ENCODE data around the gene FGF5. TPM values are rescaled to one million over a fixed set of nuclear protein-coding genes. Genes with fewer than 3 reads are reported as not detected.
A peak's percentile ranks its signal among the peaks of the same experiment; 100 is the strongest.
"Not testable (repeated sequence)": the region's sequence is repeated elsewhere in the genome, so short reads cannot be mapped to it uniquely, and the experiment has no call there.

Gene FGF5
- total RNA-seq, 1 experiment from 2014 or later: 2.6 TPM

DNA sequence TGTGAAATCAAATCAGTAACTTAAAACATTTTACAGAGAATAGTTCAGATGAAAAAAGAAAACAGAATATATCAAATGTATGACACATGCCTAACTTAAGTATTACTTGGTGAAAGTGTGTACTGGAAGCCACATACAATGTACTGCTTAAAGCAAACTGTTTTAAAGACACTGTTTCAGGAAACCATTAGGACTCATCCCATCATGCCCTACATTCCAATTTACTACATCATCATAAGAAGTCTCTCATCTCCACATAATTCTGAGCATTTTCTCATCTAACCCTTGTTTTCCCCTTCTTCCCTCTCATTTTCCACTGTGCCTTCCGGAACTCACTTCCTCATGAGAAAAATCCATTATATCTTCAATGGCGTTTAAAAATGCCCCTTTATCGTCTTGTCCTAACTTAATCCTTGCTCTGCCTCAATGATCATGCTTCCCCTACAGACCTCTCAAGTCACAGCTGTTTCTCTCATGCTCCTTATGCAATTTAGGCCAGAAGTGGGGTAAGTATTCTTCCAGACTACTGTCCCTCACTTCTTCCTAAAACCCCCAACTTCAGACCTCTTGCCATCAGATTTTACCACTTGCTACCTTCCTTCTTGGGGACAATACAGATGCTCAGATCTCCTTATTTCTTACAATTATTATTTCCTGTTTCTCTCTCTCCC, 26.8 kb upstream of the FGF5 start:
- no peak for ATAC-seq
- intact Hi-C loops (cut with micrococcal nuclease): no loop called here

DNA sequence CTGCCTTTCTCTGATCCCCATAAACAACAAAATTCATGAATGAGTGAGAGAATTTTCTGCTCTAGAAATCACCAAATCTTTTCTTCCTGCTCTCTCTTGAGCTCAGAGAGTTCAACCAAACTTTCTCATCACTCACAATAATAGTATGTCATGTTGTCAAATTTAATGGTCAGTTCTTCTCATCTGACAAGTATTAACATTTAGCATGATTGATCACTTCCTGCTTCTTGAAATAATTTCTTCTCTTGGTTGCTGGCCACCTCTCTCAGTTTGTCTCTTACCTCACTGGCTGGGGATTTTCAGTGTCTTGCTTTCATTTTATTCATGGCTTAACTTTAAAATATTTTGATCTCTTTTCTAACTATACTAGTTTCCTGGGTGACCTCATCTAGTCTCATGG, 25.5 kb upstream of the FGF5 start:
- no peak overlapping the region for H3K27ac ChIP-seq (ENCODE audit: low read length)
- H3K9ac ChIP-seq (ENCODE audit: low read length): no peak overlapping the region
- DNase-seq (no peak), ATAC-seq (no peak)
- CTCF ChIA-PET: no interaction called here
- no peaks in the 10 kb centered on the region for H3K79me2 ChIP-seq (ENCODE audit: low read length)
- BruUV-seq (replicated peaks): no TSS peak
- no peak overlapping the region for H2AFZ ChIP-seq (ENCODE audit: low read length)
- H4K20me1 ChIP-seq (ENCODE audit: low read length): no peaks in the 10 kb centered on the region
- peaks cover 6% of the 10 kb centered on the region; the same call in 1 of the 2 replicates for H3K36me3 ChIP-seq (ENCODE audit: low read depth, low read length)
- H3K9me2 ChIP-seq (replicated peaks; ENCODE audit: low read length): no peaks in the 10 kb centered on the region
- H3K4me2 ChIP-seq (ENCODE audit: low read length): 0 out of 2 replicates have a peak overlapping the region, but pooled peaks have one; percentile 8
- intact Hi-C loops (cut with micrococcal nuclease): no loop called here
- no peaks in the 10 kb centered on the region for H3K9me3 ChIP-seq (ENCODE audit: low read length)
- POLR2A ChIA-PET (ENCODE audit: unreplicated experiment): no interaction called here
- no peak overlapping the region for H3K4me3 ChIP-seq (ENCODE audit: low read length)
- TF ChIP-seq, protein P1, sequence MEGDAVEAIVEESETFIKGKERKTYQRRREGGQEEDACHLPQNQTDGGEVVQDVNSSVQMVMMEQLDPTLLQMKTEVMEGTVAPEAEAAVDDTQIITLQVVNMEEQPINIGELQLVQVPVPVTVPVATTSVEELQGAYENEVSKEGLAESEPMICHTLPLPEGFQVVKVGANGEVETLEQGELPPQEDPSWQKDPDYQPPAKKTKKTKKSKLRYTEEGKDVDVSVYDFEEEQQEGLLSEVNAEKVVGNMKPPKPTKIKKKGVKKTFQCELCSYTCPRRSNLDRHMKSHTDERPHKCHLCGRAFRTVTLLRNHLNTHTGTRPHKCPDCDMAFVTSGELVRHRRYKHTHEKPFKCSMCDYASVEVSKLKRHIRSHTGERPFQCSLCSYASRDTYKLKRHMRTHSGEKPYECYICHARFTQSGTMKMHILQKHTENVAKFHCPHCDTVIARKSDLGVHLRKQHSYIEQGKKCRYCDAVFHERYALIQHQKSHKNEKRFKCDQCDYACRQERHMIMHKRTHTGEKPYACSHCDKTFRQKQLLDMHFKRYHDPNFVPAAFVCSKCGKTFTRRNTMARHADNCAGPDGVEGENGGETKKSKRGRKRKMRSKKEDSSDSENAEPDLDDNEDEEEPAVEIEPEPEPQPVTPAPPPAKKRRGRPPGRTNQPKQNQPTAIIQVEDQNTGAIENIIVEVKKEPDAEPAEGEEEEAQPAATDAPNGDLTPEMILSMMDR (conservative IDR thresholded peaks at IDR 0.05; ENCODE audit: low read depth, low read length): no peak
- TF ChIP-seq EZH2 (IDR thresholded peaks at IDR 0.05; ENCODE audit: low read length, unreplicated experiment): no peak
- no peak for TF ChIP-seq EZH2phosphoT487 (IDR thresholded peaks at IDR 0.05; ENCODE audit: borderline replicate concordance, low read length)
- no peaks in the 10 kb centered on the region for H3K27me3 ChIP-seq (ENCODE audit: low read length)
- H3K4me1 ChIP-seq (ENCODE audit: insufficient read depth, low read length): peaks cover 37% of the 10 kb centered on the region
- peaks cover 6% of the 10 kb centered on the region for H3F3A ChIP-seq (ENCODE audit: low read length, unreplicated experiment)

More for the DNA sequence above, 26.8 kb upstream of the FGF5 start:
- TF ChIP-seq, protein P1 (conservative IDR thresholded peaks at IDR 0.05; ENCODE audit: low read depth, low read length): no peak
- TF ChIP-seq EZH2phosphoT487 (IDR thresholded peaks at IDR 0.05; ENCODE audit: borderline replicate concordance, low read length): no peak
- no peak for TF ChIP-seq EZH2 (IDR thresholded peaks at IDR 0.05; ENCODE audit: low read length, unreplicated experiment)
- H3K9me2 ChIP-seq (replicated peaks; ENCODE audit: low read length): no peaks in the 10 kb centered on the region
- no peak for DNase-seq
- ChIA-PET CTCF (no interaction called here), POLR2A (ENCODE audit: unreplicated experiment) (no interaction called here)
- no TSS peak for BruUV-seq (replicated peaks)
- no peak overlapping the region for H3K4me2 ChIP-seq (ENCODE audit: low read length)
- no peak overlapping the region for H3K9ac ChIP-seq (ENCODE audit: low read length)
- H3K9me3 ChIP-seq (ENCODE audit: low read length): no peaks in the 10 kb centered on the region
- no peak overlapping the region for H3K27ac ChIP-seq (ENCODE audit: low read length)
- peaks cover 6% of the 10 kb centered on the region; the same call in 1 of the 2 replicates for H3K36me3 ChIP-seq (ENCODE audit: low read depth, low read length)
- peaks cover 48% of the 10 kb centered on the region for H3K4me1 ChIP-seq (ENCODE audit: insufficient read depth, low read length)
- no peaks in the 10 kb centered on the region for H4K20me1 ChIP-seq (ENCODE audit: low read length)
- H3F3A ChIP-seq (ENCODE audit: low read length, unreplicated experiment): peaks cover 9% of the 10 kb centered on the region
- H3K79me2 ChIP-seq (ENCODE audit: low read length): no peaks in the 10 kb centered on the region
- no peaks in the 10 kb centered on the region for H3K27me3 ChIP-seq (ENCODE audit: low read length)
- H2AFZ ChIP-seq (ENCODE audit: low read length): no peak overlapping the region
- H3K4me3 ChIP-seq (ENCODE audit: low read length): no peak overlapping the region

DNA sequence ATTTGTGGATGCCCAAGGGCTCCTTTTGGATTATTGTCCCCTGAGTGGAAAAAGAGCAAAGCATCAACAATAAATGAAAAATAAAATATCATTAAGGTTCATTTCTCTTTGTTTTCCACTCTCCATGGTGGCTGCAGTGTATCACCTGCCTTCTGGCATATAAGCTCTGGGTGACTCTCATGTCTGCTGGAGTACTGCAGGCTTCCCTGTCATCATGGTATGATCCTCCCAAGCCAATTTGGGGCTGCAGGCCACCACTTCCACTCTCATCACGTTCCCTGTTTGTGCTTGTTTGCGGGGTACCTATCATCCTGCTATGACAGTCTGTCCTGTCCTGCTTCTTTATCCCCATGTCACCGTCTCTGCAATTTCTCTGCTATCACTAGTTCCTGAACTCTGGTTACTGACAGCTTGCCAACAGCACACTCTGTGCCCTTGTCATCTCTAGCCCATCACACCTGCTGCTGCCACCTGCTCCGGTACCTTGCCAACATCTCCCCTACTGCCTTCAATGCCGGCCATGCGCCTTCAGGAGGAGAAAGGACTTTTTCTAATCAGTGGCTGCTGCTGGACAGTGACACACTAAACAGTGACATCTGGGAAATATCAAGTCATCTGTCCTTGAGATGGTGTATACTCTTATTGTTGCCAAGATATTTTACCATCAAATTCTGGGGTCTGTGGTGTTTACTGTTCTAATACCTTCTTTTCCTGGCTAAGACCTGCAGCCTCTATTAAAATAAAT, 23.0 kb upstream of the FGF5 start:
- POLR2A ChIA-PET (ENCODE audit: unreplicated experiment): no interaction called here
- no peak overlapping the region for H3K4me2 ChIP-seq (ENCODE audit: low read length)
- no peak overlapping the region for H3K27ac ChIP-seq (ENCODE audit: low read length)
- peaks cover 16% of the 10 kb centered on the region for H3K4me1 ChIP-seq (ENCODE audit: insufficient read depth, low read length)
- no peak for ATAC-seq
- CTCF ChIA-PET: no interaction called here
- H3K79me2 ChIP-seq (ENCODE audit: low read length): no peaks in the 10 kb centered on the region
- H3K9me2 ChIP-seq (replicated peaks; ENCODE audit: low read length): no peaks in the 10 kb centered on the region
- no TSS peak for BruUV-seq (replicated peaks)
- intact Hi-C loops (cut with micrococcal nuclease): no loop called here
- peaks cover 6% of the 10 kb centered on the region; the same call in 1 of the 2 replicates for H3K36me3 ChIP-seq (ENCODE audit: low read depth, low read length)
- no peaks in the 10 kb centered on the region for H3K27me3 ChIP-seq (ENCODE audit: low read length)
- TF ChIP-seq, protein P1 (conservative IDR thresholded peaks at IDR 0.05; ENCODE audit: low read depth, low read length): no peak
- no peak for TF ChIP-seq EZH2phosphoT487 (IDR thresholded peaks at IDR 0.05; ENCODE audit: borderline replicate concordance, low read length)
- no peak for TF ChIP-seq EZH2 (IDR thresholded peaks at IDR 0.05; ENCODE audit: low read length, unreplicated experiment)
- no peaks in the 10 kb centered on the region for H4K20me1 ChIP-seq (ENCODE audit: low read length)
- H3K4me3 ChIP-seq (ENCODE audit: low read length): no peak overlapping the region
- H3K9me3 ChIP-seq (ENCODE audit: low read length): no peaks in the 10 kb centered on the region
- no peak overlapping the region for H2AFZ ChIP-seq (ENCODE audit: low read length)
- DNase-seq: no peak
- H3K9ac ChIP-seq (ENCODE audit: low read length): no peak overlapping the region
- peaks cover 2% of the 10 kb centered on the region for H3F3A ChIP-seq (ENCODE audit: low read length, unreplicated experiment)

DNA sequence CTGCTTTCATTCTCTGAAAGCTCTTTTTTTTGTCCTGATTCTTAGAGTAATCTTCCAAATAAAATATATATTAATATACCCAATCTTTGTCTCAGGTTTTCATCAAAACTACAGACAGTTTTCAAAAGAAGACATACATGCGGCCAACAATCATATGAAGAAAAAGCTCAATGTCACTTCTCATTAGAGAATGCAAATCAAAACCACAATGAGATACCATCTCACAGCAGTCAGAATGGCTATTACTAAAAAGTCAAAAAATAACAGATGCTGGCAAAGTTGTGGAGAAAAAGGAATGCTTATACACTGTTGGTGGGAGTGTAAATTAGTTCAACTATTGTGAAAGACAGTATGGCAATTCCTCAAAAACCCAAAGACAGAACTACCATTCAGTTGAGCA, 19.0 kb upstream of the FGF5 start:
- ATAC-seq; H4K20me1 ChIP-seq (ENCODE audit: low read length); DNase-seq; H3K27me3 ChIP-seq (ENCODE audit: low read length); H3K4me3 ChIP-seq (ENCODE audit: low read length); H3K9ac ChIP-seq (ENCODE audit: low read length); intact Hi-C loops (cut with micrococcal nuclease); H3F3A ChIP-seq (ENCODE audit: low read length, unreplicated experiment); H3K9me3 ChIP-seq (ENCODE audit: low read length); H3K36me3 ChIP-seq (ENCODE audit: low read depth, low read length); H3K79me2 ChIP-seq (ENCODE audit: low read length); BruUV-seq (replicated peaks); H3K27ac ChIP-seq (ENCODE audit: low read length); H3K9me2 ChIP-seq (replicated peaks; ENCODE audit: low read length); H3K4me2 ChIP-seq (ENCODE audit: low read length); CTCF ChIA-PET; H3K4me1 ChIP-seq (ENCODE audit: insufficient read depth, low read length); POLR2A ChIA-PET (ENCODE audit: unreplicated experiment); H2AFZ ChIP-seq (ENCODE audit: low read length): not testable (repeated sequence)
